H9 (cell line): Measurements from ENCODE around the gene ZNF480. TPM values are rescaled to one million over a fixed set of nuclear protein-coding genes. Genes with fewer than 3 reads are reported as not detected.

Experiments used
- DNase-seq: peaks from one replicate; pipeline ENCODE4 v3.0.0-alpha.2; 2017
- H2AFZ ChIP-seq: one replicate; pipeline ENCODE4 v1.6.1; 2013; ENCODE audit warnings: mild to moderate bottlenecking, low read length, control low read depth, moderate library complexity
- H2AK5ac ChIP-seq: 2 replicates; pipeline ENCODE4 v1.6.1; 2013; ENCODE audit warnings: low read length, control low read depth, mixed read lengths; ENCODE audit not compliant: insufficient read length
- H2BK120ac ChIP-seq: one replicate; pipeline ENCODE4 v1.6.1; 2013; ENCODE audit warnings: low read depth, mild to moderate bottlenecking, low read length, control low read depth, inconsistent platforms; ENCODE audit not compliant: poor library complexity, severe bottlenecking
- H2BK12ac ChIP-seq: 2 replicates; pipeline ENCODE4 v1.6.1; 2013; ENCODE audit warnings: low read length, control low read depth, mixed read lengths, low read depth; ENCODE audit not compliant: insufficient read length
- H2BK15ac ChIP-seq: 2 replicates; pipeline ENCODE4 v1.6.1; 2013; ENCODE audit warnings: low read depth, low read length, control low read depth
- H2BK20ac ChIP-seq: one replicate; pipeline ENCODE4 v1.6.1; 2013; ENCODE audit warnings: low read depth, mild to moderate bottlenecking, low read length, control low read depth, inconsistent platforms; ENCODE audit not compliant: poor library complexity, severe bottlenecking
- H2BK5ac ChIP-seq: 2 replicates; pipeline ENCODE4 v1.6.1; 2013; ENCODE audit warnings: low read length, control low read depth, mixed read lengths; ENCODE audit not compliant: insufficient read length
- H3K14ac ChIP-seq: 2 replicates; pipeline ENCODE4 v1.6.1; 2013; ENCODE audit warnings: low read length, control low read depth; ENCODE audit not compliant: insufficient read depth
- H3K18ac ChIP-seq: 2 replicates; pipeline ENCODE4 v1.6.1; 2013; ENCODE audit warnings: low read depth, mild to moderate bottlenecking, mixed read lengths, low read length, control low read depth; ENCODE audit not compliant: insufficient read length
- H3K23ac ChIP-seq: 2 replicates; pipeline ENCODE4 v1.6.1; 2013; ENCODE audit warnings: low read length, control low read depth, mixed read lengths, low read depth; ENCODE audit not compliant: insufficient read length
- H3K23me2 ChIP-seq: 2 replicates; pipeline ENCODE4 v1.6.1; 2013; ENCODE audit warnings: low read depth, mild to moderate bottlenecking, mixed read lengths, low read length, control low read depth; ENCODE audit not compliant: insufficient read length, poor library complexity, severe bottlenecking
- H3K27ac ChIP-seq: 2 replicates; pipeline ENCODE4 v1.5.1; 2013; ENCODE audit warnings: low read length, control low read depth, mixed read lengths, low read depth; ENCODE audit not compliant: insufficient read length
- H3K27me3 ChIP-seq: 2 replicates; pipeline ENCODE4 v1.6.1; 2013; ENCODE audit warnings: low read length, control low read depth, inconsistent platforms; ENCODE audit not compliant: insufficient read depth
- H3K4ac ChIP-seq: 2 replicates; pipeline ENCODE4 v1.6.1; 2013; ENCODE audit warnings: low read depth, mild to moderate bottlenecking, control low read depth, inconsistent platforms, low read length, moderate library complexity
- H3K4me1 ChIP-seq: 2 replicates; pipeline ENCODE4 v1.6.1; 2013; ENCODE audit warnings: low read length, control low read depth, inconsistent platforms; ENCODE audit not compliant: insufficient read depth
- H3K4me2 ChIP-seq: 2 replicates; pipeline ENCODE4 v1.6.1; 2013; ENCODE audit warnings: low read length, control low read depth, mixed read lengths; ENCODE audit not compliant: insufficient read length, insufficient read depth
- H3K56ac ChIP-seq: 2 replicates; pipeline ENCODE4 v1.6.1; 2013; ENCODE audit warnings: low read depth, mild to moderate bottlenecking, mixed read lengths, low read length, control low read depth; ENCODE audit not compliant: insufficient read length
- H3K79me1 ChIP-seq: 2 replicates; pipeline ENCODE4 v1.6.1; 2013; ENCODE audit warnings: low read depth, mild to moderate bottlenecking, moderate library complexity, low read length, control low read depth, inconsistent platforms; ENCODE audit not compliant: insufficient read depth, poor library complexity, severe bottlenecking
- H3K79me2 ChIP-seq: 2 replicates; pipeline ENCODE4 v1.6.1; 2013; ENCODE audit warnings: low read length, control low read depth, inconsistent platforms; ENCODE audit not compliant: insufficient read depth
- H3K9ac ChIP-seq: 2 replicates; pipeline ENCODE4 v1.6.1; 2013; ENCODE audit warnings: low read length, control low read depth, mixed read lengths; ENCODE audit not compliant: insufficient read length; ENCODE audit errors: extremely low read depth
- H3K9me3 ChIP-seq: one replicate; pipeline ENCODE4 v1.6.1; 2013; ENCODE audit warnings: low read depth, low read length, inconsistent platforms; ENCODE audit not compliant: control insufficient read depth
- H3T11ph ChIP-seq: one replicate; pipeline ENCODE4 v1.6.1; 2013; ENCODE audit warnings: mild to moderate bottlenecking, low read length, control low read depth, inconsistent platforms
- H4K20me1 ChIP-seq: one replicate; pipeline ENCODE4 v1.6.1; 2013; ENCODE audit not compliant: control insufficient read depth, insufficient read length, insufficient read depth
- H4K5ac ChIP-seq: 2 replicates; pipeline ENCODE4 v1.6.1; 2013; ENCODE audit warnings: low read depth, mild to moderate bottlenecking, mixed read lengths, low read length, control low read depth; ENCODE audit not compliant: insufficient read length
- H4K8ac ChIP-seq: replicated peaks from 2 replicates; pipeline ENCODE4 v1.6.1; 2013; ENCODE audit warnings: low read length, control low read depth, mixed read lengths, low read depth; ENCODE audit not compliant: insufficient read length
- H4K91ac ChIP-seq: 2 replicates; pipeline ENCODE4 v1.6.1; 2013; ENCODE audit warnings: low read depth, mild to moderate bottlenecking, moderate library complexity, mixed read lengths, low read length, control low read depth; ENCODE audit not compliant: insufficient read length
- H3K27ac Mint-ChIP-seq, 3 experiments: 2 replicates in 2 of 3; 3 replicates in 1 of 3; pipeline ENCODE4 v1.8.0; 2020 to 2021; ENCODE audit warnings: mixed read lengths in 3 of 3, mild to moderate bottlenecking in 1 of 3, moderate library complexity in 1 of 3
- H3K27me3 Mint-ChIP-seq: 2 replicates; pipeline ENCODE4 v1.8.0; 2021; ENCODE audit warnings: low read depth, mild to moderate bottlenecking, moderate library complexity, mixed read lengths
- H3K36me3 Mint-ChIP-seq, 3 experiments: 2 replicates in 2 of 3; 3 replicates in 1 of 3; pipeline ENCODE4 v1.8.0; 2020 to 2021; ENCODE audit warnings: low read depth in 3 of 3, mixed read lengths in 3 of 3; ENCODE audit not compliant: insufficient read depth in 1 of 3
- H3K4me1 Mint-ChIP-seq, 2 experiments: 2 replicates each; pipeline ENCODE4 v1.8.0; 2020; ENCODE audit warnings: mixed read lengths in 2 of 2
- H3K4me3 Mint-ChIP-seq, 2 experiments: 2 replicates in 1 of 2; 3 replicates in 1 of 2; pipeline ENCODE4 v1.8.0; 2020 to 2021; ENCODE audit warnings: mild to moderate bottlenecking in 2 of 2, mixed read lengths in 2 of 2, moderate library complexity in 1 of 2
- H3K9me3 Mint-ChIP-seq, 2 experiments: 2 replicates in 1 of 2; 3 replicates in 1 of 2; pipeline ENCODE4 v1.8.0; 2020; ENCODE audit warnings: mild to moderate bottlenecking in 2 of 2, mixed read lengths in 2 of 2, moderate library complexity in 1 of 2
- CTCF ChIP-seq: fragments of 200-600 bp; sonication (generic); conservative IDR thresholded peaks from 3 replicates; pipeline ENCODE4 v1.8.0; 2021; ENCODE audit warnings: antibody characterized with exemption, mild to moderate bottlenecking
- WGBS: extraction: QIAGEN DNeasy Blood & Tissue Kit; methylation state at CpG from one replicate; pipeline ENCODE4 v1.1.7; 2013; ENCODE audit warnings: missing lambda C conversion rate, low lambda C conversion rate, mixed read lengths; ENCODE audit not compliant: insufficient read length; ENCODE audit errors: extremely low coverage; 5-methylcytosine and 5-hydroxymethylcytosine counted together
- total RNA-seq: library from RNA; stranded (reverse); gene quantifications from 2 replicates; pipeline ENCODE4 v1.2.1, GENCODE V29; 2021

ZNF480 gene
- total RNA-seq, 1 experiment from 2014 or later, result 42.5 TPM

DNA sequence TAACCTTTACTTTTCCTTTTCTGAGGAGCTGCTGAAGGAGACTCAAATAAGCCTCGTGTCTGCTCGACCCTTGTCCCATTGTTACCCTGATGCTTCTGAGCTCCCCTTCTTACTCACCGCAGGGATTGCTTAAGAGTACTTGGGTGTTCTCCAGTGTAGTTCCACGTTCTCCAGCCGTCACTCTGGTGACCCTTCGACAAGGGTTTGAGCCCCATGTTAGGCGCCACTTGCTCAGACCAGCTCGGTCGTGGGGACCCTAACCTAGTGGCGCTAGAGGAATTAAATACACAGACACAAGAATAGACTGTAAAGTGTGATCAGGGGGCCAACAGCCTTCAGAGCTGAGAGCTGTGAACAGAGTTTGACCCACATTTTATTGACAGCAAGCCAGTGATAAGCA, 10.3 kb downstream of the ZNF480 start:
- no CpG with 5 or more reads among the region's 10 CpGs for WGBS
- Mint-ChIP-seq H3K27me3 (peaks cover 6% of the 10 kb centered on the region), H3K36me3 (peaks cover 88 to 94% (median 93%) of the 10 kb centered on the region in 3 experiments), H3K4me1 (no peaks in the 10 kb centered on the region), H3K27ac (no peak overlapping the region), H3K4me3 (no peak overlapping the region), H3K9me3 (peaks cover 76 to 78% of the 10 kb centered on the region in 2 experiments)
- peak; percentile 51 for DNase-seq
- no peak overlapping the region for H4K91ac ChIP-seq
- H4K20me1 ChIP-seq, result no peaks in the 10 kb centered on the region
- H2AK5ac ChIP-seq, result no peak overlapping the region
- H3K4me1 ChIP-seq, result no peaks in the 10 kb centered on the region
- no peak for TF ChIP-seq CTCF
- no peak overlapping the region for H2BK15ac ChIP-seq
- no peak overlapping the region for H2BK12ac ChIP-seq
- no peak overlapping the region for H3T11ph ChIP-seq
- no peak overlapping the region for H2AFZ ChIP-seq
- no peaks in the 10 kb centered on the region for H3K27me3 ChIP-seq
- H3K27ac ChIP-seq, result no peak overlapping the region
- no peak overlapping the region for H2BK120ac ChIP-seq
- H3K79me2 ChIP-seq, result no peaks in the 10 kb centered on the region
- no peak overlapping the region for H3K9ac ChIP-seq
- no peak overlapping the region for H4K5ac ChIP-seq
- H3K23ac ChIP-seq, result no peak overlapping the region
- no peak overlapping the region for H3K18ac ChIP-seq
- no peak overlapping the region for H2BK20ac ChIP-seq
- peaks cover 69% of the 10 kb centered on the region for H3K9me3 ChIP-seq
- H3K79me1 ChIP-seq, result peaks cover 2% of the 10 kb centered on the region
- no peak overlapping the region for H3K4me2 ChIP-seq
- no peak overlapping the region for H2BK5ac ChIP-seq
- H3K23me2 ChIP-seq, result no peaks in the 10 kb centered on the region
- no peak overlapping the region for H3K56ac ChIP-seq
- H3K14ac ChIP-seq, result no peak overlapping the region
- no peak overlapping the region for H4K8ac ChIP-seq
- H3K4ac ChIP-seq, result no peak overlapping the region
